Measurements from ENCODE around the gene CEP120.

DNA sequence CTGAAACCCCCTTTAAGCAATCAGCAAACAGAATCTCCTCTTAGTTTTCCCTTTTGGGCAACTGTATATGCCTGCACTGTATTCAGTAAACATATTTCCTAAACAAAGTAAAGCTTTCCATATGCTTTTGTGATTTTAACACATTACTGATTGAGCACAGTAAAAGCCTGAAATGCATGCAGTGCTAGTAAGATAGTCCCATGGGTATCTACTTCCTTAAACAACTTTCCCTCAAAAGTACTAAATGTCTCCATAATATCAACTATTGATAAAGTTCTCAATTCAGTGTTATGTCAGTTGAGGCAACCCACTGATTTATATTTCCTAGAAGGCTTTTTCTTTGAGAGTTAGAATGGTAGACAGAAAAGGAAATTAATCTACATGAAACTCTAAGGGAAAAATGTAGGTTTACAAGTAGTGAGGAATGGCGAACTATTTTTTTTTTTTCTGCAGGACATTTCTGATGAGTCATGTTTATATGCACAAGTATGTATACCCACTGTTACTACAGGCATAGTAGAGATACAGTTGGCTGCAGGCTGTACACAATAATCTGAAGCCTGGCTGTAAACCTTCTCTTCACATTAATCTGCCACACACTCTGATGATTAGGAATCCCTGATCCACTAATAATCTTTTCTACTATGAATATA lies 31.2 kb upstream of the CEP120 start:
- no peak for TF ChIP-seq EZH2phosphoT487 (IDR thresholded peaks at IDR 0.05; ENCODE audit: insufficient read depth, low read depth)
- no peak for TF ChIP-seq EZH2 (IDR thresholded peaks at IDR 0.05; ENCODE audit: insufficient read depth, poor library complexity, severe bottlenecking)
